ENCODE data around the gene NET1. TPM values are rescaled to one million over a fixed set of nuclear protein-coding genes. Genes with fewer than 3 reads are reported as not detected.

Gene NET1
- polyA plus RNA-seq, 1 donor from 2014 or later, result 3.7 TPM

GRCh38 chr10:5476918-5477525, 64.7 kb downstream of the NET1 start:
- Mint-ChIP-seq H3K36me3 (peaks cover 2% of the 10 kb centered on the region), H3K27me3 (peaks cover 2% of the 10 kb centered on the region), H3K27ac (no peak overlapping the region), H3K9me3 (peaks cover 0 to 1% (median 0%) of the 10 kb centered on the region in 3 donors), H3K4me1 (peaks cover 0 to 5% (median 0%) of the 10 kb centered on the region in 3 donors), H3K4me3 (no peak overlapping the region)

GRCh38 chr10:5477948-5478693, 65.8 kb downstream of the NET1 start:
- no peak overlapping the region for H3K27ac Mint-ChIP-seq
- peaks cover 0 to 1% (median 0%) of the 10 kb centered on the region in 3 donors for H3K9me3 Mint-ChIP-seq
- peaks cover 0 to 5% (median 0%) of the 10 kb centered on the region in 3 donors for H3K4me1 Mint-ChIP-seq
- peaks cover 2% of the 10 kb centered on the region for H3K27me3 Mint-ChIP-seq
- peaks cover 2% of the 10 kb centered on the region for H3K36me3 Mint-ChIP-seq
- H3K4me3 Mint-ChIP-seq, result no peak overlapping the region

GRCh38 chr10:5478694-5479305, 66.4 kb downstream of the NET1 start:
- no peak overlapping the region for H3K27ac Mint-ChIP-seq
- no peak overlapping the region for H3K4me3 Mint-ChIP-seq
- peaks cover 0 to 1% (median 0%) of the 10 kb centered on the region in 3 donors for H3K9me3 Mint-ChIP-seq
- H3K36me3 Mint-ChIP-seq, result peaks cover 2% of the 10 kb centered on the region
- H3K4me1 Mint-ChIP-seq, result peaks cover 0 to 2% (median 0%) of the 10 kb centered on the region in 3 donors
- peaks cover 2% of the 10 kb centered on the region for H3K27me3 Mint-ChIP-seq

GRCh38 chr10:5479481-5480161, 67.3 kb downstream of the NET1 start:
- Mint-ChIP-seq H3K4me3 (no peak overlapping the region), H3K27ac (no peak overlapping the region), H3K27me3 (peaks cover 2% of the 10 kb centered on the region), H3K36me3 (peaks cover 2% of the 10 kb centered on the region), H3K9me3 (peaks cover 0 to 1% (median 0%) of the 10 kb centered on the region in 3 donors), H3K4me1 (peaks cover 0 to 2% (median 0%) of the 10 kb centered on the region in 3 donors)

- Mint-ChIP-seq H3K27me3 (peaks cover 6% of the 10 kb centered on the region), H3K27ac (no peak overlapping the region), H3K9me3 (peaks cover 0 to 1% (median 0%) of the 10 kb centered on the region in 3 donors), H3K4me3 (no peak overlapping the region), H3K4me1 (peaks cover 0 to 2% (median 0%) of the 10 kb centered on the region in 3 donors), H3K36me3 (peaks cover 2% of the 10 kb centered on the region)
These were observed 68.0 kb downstream of the NET1 start for GRCh38 chr10:5480162-5480941.

- Mint-ChIP-seq H3K27ac (peak overlapping the region in 1 of 3 donors; percentile 68), H3K36me3 (peaks cover 2% of the 10 kb centered on the region), H3K4me1 (peaks cover 0 to 2% (median 0%) of the 10 kb centered on the region in 3 donors), H3K4me3 (no peak overlapping the region), H3K9me3 (peaks cover 0 to 1% (median 0%) of the 10 kb centered on the region in 3 donors), H3K27me3 (peaks cover 9% of the 10 kb centered on the region)
These were observed 68.8 kb downstream of the NET1 start for GRCh38 chr10:5481121-5481520.

GRCh38 chr10:5482016-5482415, 69.7 kb downstream of the NET1 start:
- H3K27me3 Mint-ChIP-seq, result peaks cover 10% of the 10 kb centered on the region

GRCh38 chr10:5484205-5484604, 71.8 kb downstream of the NET1 start:
- Mint-ChIP-seq H3K27me3 (peaks cover 18% of the 10 kb centered on the region), H3K4me1 (peaks cover 0 to 2% (median 0%) of the 10 kb centered on the region in 3 donors), H3K36me3 (no peaks in the 10 kb centered on the region), H3K9me3 (peaks cover 0 to 1% (median 0%) of the 10 kb centered on the region in 3 donors), H3K27ac (no peak overlapping the region), H3K4me3 (no peak overlapping the region)

More at GRCh38 chr10:5482016-5482415, 69.7 kb downstream of the NET1 start:
- Mint-ChIP-seq H3K27ac (no peak overlapping the region), H3K9me3 (peaks cover 0 to 1% (median 0%) of the 10 kb centered on the region in 3 donors), H3K4me1 (peaks cover 0 to 2% (median 0%) of the 10 kb centered on the region in 3 donors), H3K36me3 (no peaks in the 10 kb centered on the region), H3K4me3 (no peak overlapping the region)

- Mint-ChIP-seq H3K27ac (no peak overlapping the region), H3K36me3 (no peaks in the 10 kb centered on the region), H3K4me3 (peak overlapping the region in 1 of 4 donors; percentile 47), H3K27me3 (peaks cover 19% of the 10 kb centered on the region), H3K4me1 (no peaks in the 10 kb centered on the region), H3K9me3 (peaks cover 0 to 1% (median 0%) of the 10 kb centered on the region in 3 donors)
These were observed 72.9 kb downstream of the NET1 start for GRCh38 chr10:5485290-5485689.

GRCh38 chr10:5485948-5486852, 73.8 kb downstream of the NET1 start:
- H3K4me3 Mint-ChIP-seq, result no peak overlapping the region
- no peak overlapping the region for H3K27ac Mint-ChIP-seq
- no peaks in the 10 kb centered on the region for H3K36me3 Mint-ChIP-seq
- peaks cover 21% of the 10 kb centered on the region for H3K27me3 Mint-ChIP-seq
- H3K9me3 Mint-ChIP-seq, result no peaks in the 10 kb centered on the region
- peaks cover 0 to 6% (median 3%) of the 10 kb centered on the region in 3 donors for H3K4me1 Mint-ChIP-seq

- Mint-ChIP-seq H3K4me3 (peak overlapping the region in 1 of 4 donors; percentile 47), H3K27me3 (peaks cover 22% of the 10 kb centered on the region), H3K27ac (no peak overlapping the region), H3K9me3 (no peaks in the 10 kb centered on the region), H3K36me3 (no peaks in the 10 kb centered on the region), H3K4me1 (peaks cover 0 to 8% (median 6%) of the 10 kb centered on the region in 3 donors)
These were observed 74.5 kb downstream of the NET1 start for GRCh38 chr10:5486853-5487235.

GRCh38 chr10:5488272-5489161, 76.2 kb downstream of the NET1 start:
- Mint-ChIP-seq H3K27ac (peak overlapping the region in 1 of 3 donors; percentile 91), H3K4me3 (no peak overlapping the region), H3K27me3 (peaks cover 24% of the 10 kb centered on the region), H3K9me3 (peaks cover 0 to 2% (median 1%) of the 10 kb centered on the region in 3 donors), H3K36me3 (no peaks in the 10 kb centered on the region), H3K4me1 (peaks cover 0 to 8% (median 6%) of the 10 kb centered on the region in 3 donors)
